DND-41 (cell line): Measurements from ENCODE around the gene TMEM61.

Source experiments
- CTCF ChIP-seq: IDR thresholded peaks from 2 replicates; pipeline ENCODE4 v1.5.1; 2012; ENCODE audit warnings: borderline replicate concordance, low read length, moderate library complexity, mild to moderate bottlenecking; ENCODE audit not compliant: poor library complexity, severe bottlenecking; ENCODE audit errors: extremely low read depth
- EZH2 ChIP-seq: IDR thresholded peaks from 3 replicates; pipeline ENCODE4 v1.6.1; 2012; ENCODE audit warnings: borderline replicate concordance, low read depth, mild to moderate bottlenecking, moderate library complexity, low read length, inconsistent platforms; ENCODE audit not compliant: severe bottlenecking

GRCh38 chr1:55001311-55001710 is 20.9 kb downstream of the TMEM61 start:
- no peak for TF ChIP-seq CTCF
- TF ChIP-seq EZH2: no peak
